Lung (tissue), 12 donors: Measurements from ENCODE around the gene IRAK3. TPM values are rescaled to one million over a fixed set of nuclear protein-coding genes. Genes with fewer than 3 reads are reported as not detected.

Experiments
- ATAC-seq: fragments of 200-7000 bp; cut with Tn5 transposase; one replicate; pipeline ENCODE4 v1.9.1; 2020; ENCODE audit warnings: moderate number of reproducible peaks; ENCODE audit not compliant: insufficient read depth, low FRiP score
- DNase-seq, 3 donors: peaks; one replicate each; pipeline ENCODE4 v3.0.0-alpha.2; 2013 to 2017
- H3K27ac ChIP-seq, 2 donors: one replicate each; pipeline ENCODE4 v1.5.1; 2013; ENCODE audit warnings: mild to moderate bottlenecking in 2 of 2, moderate library complexity in 2 of 2, control low read depth in 1 of 2, inconsistent platforms in 1 of 2, low read depth in 1 of 2, low read length in 1 of 2
- H3K27me3 ChIP-seq, 3 donors: one replicate each; pipeline ENCODE4 v1.5.1; 2013; ENCODE audit warnings: low read length in 2 of 3; ENCODE audit not compliant: control insufficient read depth in 3 of 3, insufficient read depth in 3 of 3
- H3K36me3 ChIP-seq, 4 donors: one replicate each; pipeline ENCODE4 v1.5.1; 2013; ENCODE audit warnings: low read length in 4 of 4, mild to moderate bottlenecking in 1 of 4, moderate library complexity in 1 of 4; ENCODE audit not compliant: control insufficient read depth in 4 of 4, insufficient read depth in 4 of 4
- H3K4me1 ChIP-seq, 5 donors: one replicate each; pipeline ENCODE4 v1.5.1; 2013; ENCODE audit warnings: low read length in 5 of 5, mild to moderate bottlenecking in 2 of 5, moderate library complexity in 1 of 5; ENCODE audit not compliant: control insufficient read depth in 5 of 5, insufficient read depth in 5 of 5
- H3K4me3 ChIP-seq: one replicate; pipeline ENCODE4 v1.5.1; 2013; ENCODE audit warnings: mild to moderate bottlenecking, control low read depth, moderate library complexity
- H3K9ac ChIP-seq, 2 donors: one replicate each; pipeline ENCODE4 v1.5.1; 2013; ENCODE audit warnings: low read length in 2 of 2, control low read depth in 1 of 2; ENCODE audit not compliant: insufficient read depth in 1 of 2
- H3K9me3 ChIP-seq, 4 donors: one replicate each; pipeline ENCODE4 v1.5.1; 2013; ENCODE audit warnings: low read length in 3 of 4, mild to moderate bottlenecking in 1 of 4, moderate library complexity in 1 of 4; ENCODE audit not compliant: control insufficient read depth in 4 of 4, insufficient read depth in 3 of 4
- CTCF ChIP-seq: IDR thresholded peaks from 2 replicates; pipeline ENCODE4 v1.5.1; 2012; ENCODE audit warnings: mild to moderate bottlenecking; ENCODE audit errors: control extremely low read depth, extremely low read depth
- WGBS, 2 donors: extraction: QIAGEN DNeasy Blood & Tissue Kit; methylation state at CpG; one replicate each; pipeline ENCODE4 v1.1.7; 2013; 5-methylcytosine and 5-hydroxymethylcytosine counted together
- polyA plus RNA-seq, 2 donors: library from polyadenylated mRNA; stranded (reverse); fragments of 200-250 nt; gene quantifications; one replicate each; pipeline ENCODE4 v1.2.1, GENCODE V29; 2013
- total RNA-seq, 2 donors: library from RNA; depleted of rRNA in 1 of 2; stranded (reverse); fragments of >200 nt in 1 of 2; gene quantifications; one replicate each; pipeline ENCODE4 v1.2.1, GENCODE V29; 2014 to 2021
- donor health status: control.
- donor health status: control.
- donor health status: Bipolar disorder and iron deficiency.
- donor health status: healthy.
- donor health status: DM: yes; HTN: yes; CAD: no.

IRAK3 gene
- total and polyA plus RNA-seq, 4 donors: 7.8 to 77.2 (median 51.2) TPM

GRCh38 chr12:66154776-66155175 is 34.2 kb upstream of the IRAK3 start:
- DNase-seq: no peak

GRCh38 chr12:66156654-66157053 is 32.4 kb upstream of the IRAK3 start:
- no peaks in the 10 kb centered on the region for H3K27me3 ChIP-seq
- H3K27ac ChIP-seq: no peak overlapping the region
- DNase-seq (no peak), ATAC-seq (no peak)
- H3K9me3 ChIP-seq: no peaks in the 10 kb centered on the region
- peaks cover 3 to 11% (median 9%) of the 10 kb centered on the region in 4 donors for H3K36me3 ChIP-seq
- no peak overlapping the region for H3K4me3 ChIP-seq
- WGBS, 2 donors: 90 to 93% methylated on average over 2 of the region's 2 CpGs
- no peak overlapping the region for H3K9ac ChIP-seq
- H3K4me1 ChIP-seq: peaks cover 0 to 11% (median 3%) of the 10 kb centered on the region in 5 donors
- no peak for TF ChIP-seq CTCF

More at GRCh38 chr12:66154776-66155175, 34.2 kb upstream of the IRAK3 start:
- ATAC-seq: no peak
- Histone ChIP-seq H3K9me3 (no peaks in the 10 kb centered on the region), H3K36me3 (peaks cover 2 to 17% (median 5%) of the 10 kb centered on the region in 4 donors), H3K9ac (no peak overlapping the region), H3K27me3 (no peaks in the 10 kb centered on the region), H3K27ac (peak overlapping the region in 1 of 2 donors; percentile 60), H3K4me1 (peaks cover 0 to 11% (median 0%) of the 10 kb centered on the region in 5 donors), H3K4me3 (no peak overlapping the region)
- no peak for TF ChIP-seq CTCF

- no peak for TF ChIP-seq CTCF
- H3K4me3 ChIP-seq: no peak overlapping the region
- H3K9me3 ChIP-seq: no peaks in the 10 kb centered on the region
- peaks cover 4 to 32% (median 13%) of the 10 kb centered on the region in 5 donors for H3K4me1 ChIP-seq
- ATAC-seq (no peak), DNase-seq (no peak)
- H3K27me3 ChIP-seq: no peaks in the 10 kb centered on the region
- H3K27ac ChIP-seq: peak overlapping the region in 1 of 2 donors; percentile 31
- peaks cover 3 to 11% (median 9%) of the 10 kb centered on the region in 4 donors for H3K36me3 ChIP-seq
- H3K9ac ChIP-seq: no peak overlapping the region
Measured at GRCh38 chr12:66159123-66159522, 29.9 kb upstream of the IRAK3 start.

- 96 to 98% methylated on average over 28 of the region's 28 CpGs for WGBS, 2 donors
- ATAC-seq (no peak), DNase-seq (no peak)
- Histone ChIP-seq H3K4me1 (peaks cover 4 to 33% (median 13%) of the 10 kb centered on the region in 5 donors), H3K36me3 (peaks cover 3 to 15% (median 9%) of the 10 kb centered on the region in 4 donors), H3K4me3 (no peak overlapping the region), H3K9ac (no peak overlapping the region), H3K9me3 (peaks cover 0 to 2% (median 0%) of the 10 kb centered on the region in 4 donors), H3K27ac (no peak overlapping the region), H3K27me3 (no peaks in the 10 kb centered on the region)
- no peak for TF ChIP-seq CTCF
Measured at GRCh38 chr12:66160704-66161103, 28.3 kb upstream of the IRAK3 start.
